HG03354 (cell line): ENCODE data around the gene FLVCR1.
"Not testable (repeated sequence)": the region's sequence is repeated elsewhere in the genome, so short reads cannot be mapped to it uniquely, and the experiment has no call there.

Source experiments
- ATAC-seq: cut with Tn5 transposase; IDR thresholded peaks from one replicate; pipeline ENCODE4 v1.9.1; 2021; ENCODE audit warnings: mild to moderate bottlenecking; ENCODE audit not compliant: unreplicated experiment, poor library complexity, severe bottlenecking

FLVCR1 gene

DNA sequence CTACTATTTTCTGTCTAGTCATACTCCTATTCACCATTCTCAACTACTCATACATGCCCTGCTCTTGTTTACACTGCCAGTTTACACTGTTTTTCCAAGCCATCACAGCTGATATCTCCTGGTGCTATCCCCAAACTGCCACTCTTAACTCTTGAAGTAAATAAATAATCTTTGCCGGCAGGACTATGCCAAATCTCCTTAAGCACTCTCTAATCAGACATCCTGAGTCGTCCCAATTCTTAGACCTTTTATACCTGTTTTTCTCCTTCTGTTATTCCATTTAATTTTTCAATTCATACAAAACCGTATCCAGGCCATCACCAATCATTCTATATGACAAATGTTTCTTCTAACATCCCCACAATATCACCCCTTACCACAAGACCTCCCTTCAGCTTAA lies 55.6 kb downstream of the FLVCR1 start:
- ATAC-seq: not testable (repeated sequence)

GRCh38 chr1:212914110-212914509 lies 56.0 kb downstream of the FLVCR1 start:
- ATAC-seq: not testable (repeated sequence)

- ATAC-seq: no peak
Observed at GRCh38 chr1:212914789-212915188, 56.7 kb downstream of the FLVCR1 start.

DNA sequence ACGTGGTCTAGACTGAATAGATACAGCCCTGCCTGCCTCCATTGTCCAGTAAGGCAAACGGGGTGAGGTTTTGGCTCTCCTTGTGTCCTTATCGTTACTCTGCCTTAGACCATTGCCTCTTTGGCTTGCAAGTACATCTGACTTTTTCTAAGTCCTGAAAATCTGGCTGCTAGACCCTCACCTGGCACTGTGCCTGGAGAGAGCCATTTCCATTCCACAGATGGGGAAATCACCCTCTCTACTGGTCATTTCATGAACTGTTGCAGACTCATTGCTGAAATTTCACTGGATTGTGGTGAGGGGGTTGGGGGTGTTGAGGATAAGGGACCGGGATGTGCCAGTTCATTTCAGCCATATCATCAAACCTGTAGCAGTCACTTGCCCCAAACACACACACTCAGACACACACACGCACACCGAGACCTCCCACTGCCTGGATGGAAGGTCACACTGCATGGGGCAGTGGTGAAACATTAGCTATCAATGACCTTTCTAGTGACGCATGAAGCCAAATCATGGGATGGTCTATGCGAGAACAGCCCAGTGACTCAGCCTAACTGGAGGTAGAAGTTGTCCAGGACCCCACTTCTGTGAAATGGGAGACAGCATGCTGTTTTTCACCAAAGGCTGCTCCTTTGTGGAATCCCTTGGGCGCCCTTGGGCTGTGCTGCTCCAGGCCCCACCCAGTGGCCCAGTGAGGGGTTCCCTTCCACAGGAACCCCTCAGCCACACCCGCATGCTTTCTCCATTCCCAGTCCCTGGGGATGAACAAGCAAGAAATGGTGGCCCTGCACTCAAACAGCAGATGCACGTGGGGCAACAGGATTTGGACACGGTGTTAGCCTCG lies 57.4 kb downstream of the FLVCR1 start:
- no peak for ATAC-seq

- peak; percentile 44 for ATAC-seq
Observed at GRCh38 chr1:212916481-212917133, 58.5 kb downstream of the FLVCR1 start.

GRCh38 chr1:212917134-212917485 lies 59.0 kb downstream of the FLVCR1 start:
- no peak for ATAC-seq

- ATAC-seq: no peak
Observed at GRCh38 chr1:212917858-212918257, 59.8 kb downstream of the FLVCR1 start.

DNA sequence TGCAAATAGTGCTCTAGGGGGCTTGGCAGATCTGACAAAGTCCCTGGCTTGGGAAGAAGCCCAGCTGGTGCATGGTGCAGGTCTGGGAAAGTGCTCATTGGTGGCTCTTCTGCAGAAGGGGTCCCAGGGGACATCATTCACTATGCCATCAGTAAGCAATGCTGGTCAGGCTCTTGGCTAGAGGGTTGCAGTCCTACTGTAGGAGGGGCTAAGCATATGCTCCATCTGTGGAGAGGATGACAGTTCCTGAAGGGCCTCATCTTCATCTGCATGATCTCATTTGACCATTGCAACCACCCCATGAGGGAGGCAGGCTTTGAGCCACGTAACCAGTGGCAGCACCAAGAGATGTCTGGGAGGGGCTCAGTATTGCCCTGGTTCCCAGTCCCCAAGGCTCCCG lies 60.7 kb downstream of the FLVCR1 start:
- ATAC-seq: no peak

- ATAC-seq: no peak
Observed at GRCh38 chr1:212920246-212920645, 62.2 kb downstream of the FLVCR1 start.

- ATAC-seq: no peak
Observed at GRCh38 chr1:212920896-212921295, 62.8 kb downstream of the FLVCR1 start.

DNA sequence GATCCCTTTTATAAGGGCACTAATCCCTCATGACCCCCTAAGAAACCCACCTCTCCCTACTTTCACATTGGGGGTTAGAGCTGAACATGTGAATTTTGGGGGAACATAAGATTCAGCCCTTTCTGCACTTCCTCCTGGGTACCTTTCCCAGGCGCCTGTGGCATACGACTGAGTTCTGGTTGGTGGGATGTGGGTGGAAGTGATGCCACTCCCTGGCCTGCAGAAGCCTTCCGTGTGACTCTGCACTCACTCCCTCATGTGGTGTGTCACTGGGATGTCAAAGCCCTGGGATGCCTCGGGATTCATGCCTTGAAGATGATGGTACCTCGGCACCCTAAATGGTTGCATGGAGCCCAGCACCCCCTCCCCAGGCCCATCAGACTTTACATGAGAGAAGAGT lies 63.9 kb downstream of the FLVCR1 start:
- ATAC-seq: no peak

- no peak for ATAC-seq
Observed at GRCh38 chr1:212926372-212926771, 68.3 kb downstream of the FLVCR1 start.

- ATAC-seq: peak; percentile 61
Observed at GRCh38 chr1:212928323-212929291, 70.5 kb downstream of the FLVCR1 start.

- ATAC-seq: peak; percentile 61
Observed at GRCh38 chr1:212930986-212931678, 73.1 kb downstream of the FLVCR1 start.

DNA sequence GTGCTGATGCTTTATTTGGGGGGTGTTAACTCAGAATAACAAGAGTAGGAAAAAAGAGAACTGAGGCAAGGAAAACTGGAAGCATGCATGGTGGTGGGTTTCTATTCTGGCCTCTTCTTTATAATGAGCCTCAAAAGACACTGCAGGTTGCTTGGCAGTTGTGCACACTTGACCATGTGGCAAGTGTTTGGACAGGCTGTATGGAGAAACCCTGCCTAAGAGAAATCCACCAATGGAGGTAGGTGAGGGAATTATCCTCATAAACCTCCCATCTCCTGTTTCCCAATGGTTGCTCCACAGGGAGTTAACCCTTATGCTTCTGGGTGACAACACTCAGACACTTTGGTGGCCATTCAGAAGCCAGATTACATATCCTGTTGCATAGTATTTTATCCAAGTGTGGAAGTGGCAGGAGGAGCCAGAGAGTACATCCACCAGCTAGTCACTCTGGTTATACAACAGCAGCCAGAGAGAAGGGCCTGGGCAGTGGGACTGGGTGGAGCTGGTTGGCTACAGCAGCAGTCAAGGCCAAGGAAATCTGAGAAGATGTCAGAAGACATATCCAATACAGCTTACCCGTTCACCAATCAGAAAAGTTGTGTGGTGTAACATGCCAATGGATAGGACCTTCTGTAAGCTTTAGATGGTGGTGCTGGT lies 75.9 kb downstream of the FLVCR1 start:
- no peak for ATAC-seq

GRCh38 chr1:212935387-212935981 lies 77.4 kb downstream of the FLVCR1 start:
- ATAC-seq: no peak

GRCh38 chr1:212937034-212937433 lies 79.0 kb downstream of the FLVCR1 start:
- ATAC-seq: no peak

- no peak for ATAC-seq
Observed at GRCh38 chr1:212938846-212939245, 80.8 kb downstream of the FLVCR1 start.

DNA sequence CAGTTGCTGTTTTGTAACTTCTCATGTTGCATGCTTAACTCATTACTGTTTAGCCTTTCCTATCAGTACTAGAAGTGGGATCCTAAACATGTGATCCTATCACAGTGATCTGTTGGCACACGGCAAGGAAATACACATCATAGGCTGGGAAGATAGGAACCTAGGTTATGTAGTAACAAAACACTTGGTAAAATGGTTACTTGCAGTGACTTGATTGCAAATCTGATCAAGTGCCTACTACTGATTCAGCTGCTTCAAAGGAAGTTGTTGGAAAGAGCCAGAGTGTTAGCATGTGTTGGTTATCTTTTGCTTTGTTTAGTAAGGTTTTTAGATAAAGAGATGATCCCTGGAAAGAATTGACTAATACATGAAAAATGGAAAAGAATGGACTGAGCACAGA lies 83.4 kb downstream of the FLVCR1 start:
- ATAC-seq: no peak
